Progenitor cell of endocrine pancreas (in vitro differentiated cells): Measurements from ENCODE around the gene CHKB. TPM values are rescaled to one million over a fixed set of nuclear protein-coding genes. Genes with fewer than 3 reads are reported as not detected.

Experiments
- DNase-seq: peaks from one replicate; pipeline ENCODE4 v3.0.0; 2021; ENCODE audit warnings: low spot score; ENCODE audit not compliant: unreplicated experiment
- H3K27ac Mint-ChIP-seq: 2 replicates; pipeline ENCODE4 v1.8.0; 2021; ENCODE audit warnings: mild to moderate bottlenecking, moderate library complexity, mixed read lengths
- H3K27me3 Mint-ChIP-seq: 2 replicates; pipeline ENCODE4 v1.8.0; 2021; ENCODE audit warnings: mixed read lengths
- H3K36me3 Mint-ChIP-seq: 2 replicates; pipeline ENCODE4 v1.8.0; 2022; ENCODE audit warnings: mixed read lengths; ENCODE audit not compliant: insufficient read depth
- H3K4me1 Mint-ChIP-seq: 2 replicates; pipeline ENCODE4 v1.8.0; 2021; ENCODE audit warnings: low read depth, mixed read lengths
- H3K4me3 Mint-ChIP-seq: 2 replicates; pipeline ENCODE4 v1.8.0; 2021; ENCODE audit warnings: low read depth, mild to moderate bottlenecking, moderate library complexity, mixed read lengths
- H3K9me3 Mint-ChIP-seq: 2 replicates; pipeline ENCODE4 v1.8.0; 2021; ENCODE audit warnings: low read depth, mixed read lengths
- CTCF ChIP-seq: fragments of 200-600 bp; sonication (generic); IDR thresholded peaks from one replicate; pipeline ENCODE4 v1.5.0; 2021; ENCODE audit warnings: antibody characterized with exemption, mild to moderate bottlenecking; ENCODE audit not compliant: unreplicated experiment
- total RNA-seq: library from RNA; stranded (reverse); gene quantifications from 2 replicates; pipeline ENCODE4 v1.2.1, GENCODE V29; 2021

CHKB gene
- total RNA-seq, 1 donor from 2014 or later, result 132 TPM

- no peak for TF ChIP-seq CTCF
- peaks cover 5% of the 10 kb centered on the region for H3K27me3 Mint-ChIP-seq
- no peak for DNase-seq
- peaks cover 3% of the 10 kb centered on the region for H3K36me3 Mint-ChIP-seq
- H3K4me3 Mint-ChIP-seq, result peak overlapping the region; percentile 77
- no peaks in the 10 kb centered on the region for H3K9me3 Mint-ChIP-seq
- peaks cover 5% of the 10 kb centered on the region for H3K4me1 Mint-ChIP-seq
- no peak overlapping the region for H3K27ac Mint-ChIP-seq
Measured at GRCh38 chr22:50581031-50581949, 1.4 kb downstream of the CHKB start.

- TF ChIP-seq CTCF, result no peak
- H3K4me3 Mint-ChIP-seq, result no peak overlapping the region
- H3K36me3 Mint-ChIP-seq, result peaks cover 3% of the 10 kb centered on the region
- no peaks in the 10 kb centered on the region for H3K9me3 Mint-ChIP-seq
- no peaks in the 10 kb centered on the region for H3K27me3 Mint-ChIP-seq
- H3K4me1 Mint-ChIP-seq, result peaks cover 5% of the 10 kb centered on the region
- DNase-seq, result no peak
- H3K27ac Mint-ChIP-seq, result no peak overlapping the region
Measured at GRCh38 chr22:50579752-50580151, 2.9 kb downstream of the CHKB start.

GRCh38 chr22:50578776-50579310 is 3.8 kb downstream of the CHKB start:
- no peak for DNase-seq
- Mint-ChIP-seq H3K9me3 (no peaks in the 10 kb centered on the region), H3K4me1 (peaks cover 5% of the 10 kb centered on the region), H3K27me3 (no peaks in the 10 kb centered on the region), H3K36me3 (peaks cover 3% of the 10 kb centered on the region), H3K27ac (no peak overlapping the region), H3K4me3 (no peak overlapping the region)
- no peak for TF ChIP-seq CTCF

- Mint-ChIP-seq H3K27ac (no peak within 1 kb of the TSS), H3K4me3 (no peak within 1 kb of the TSS), H3K4me1 (no peaks in the 10 kb centered on the region), H3K9me3 (no peaks in the 10 kb centered on the region), H3K36me3 (peaks cover 3% of the 10 kb centered on the region), H3K27me3 (no peaks in the 10 kb centered on the region)
- DNase-seq, result no peak
- TF ChIP-seq CTCF, result no peak
Measured at GRCh38 chr22:50577987-50578775, 4.5 kb downstream of the CHKB start, which contains the start of gene CPT1B. Gene CPT1B (minus strand): TSS chr22:50578427. CDS start chr22:50577915, 512 bp downstream.

- Mint-ChIP-seq H3K9me3 (no peaks in the 10 kb centered on the region), H3K36me3 (peaks cover 3% of the 10 kb centered on the region), H3K4me1 (no peaks in the 10 kb centered on the region), H3K27me3 (no peaks in the 10 kb centered on the region), H3K4me3 (no peak overlapping the region), H3K27ac (no peak overlapping the region)
- TF ChIP-seq CTCF, result no peak
- DNase-seq, result no peak
Measured at GRCh38 chr22:50577697-50577986, 5.0 kb downstream of the CHKB start.
